ENCODE data around the gene SNTA1. TPM values are rescaled to one million over a fixed set of nuclear protein-coding genes. Genes with fewer than 3 reads are reported as not detected.

The SNTA1 gene
- total and polyA plus RNA-seq, 2 of the 13 experiments (the other 11 are each of a cell fraction or from before 2014, with no cell fraction given) = 16.4 to 18.3 TPM

- TF ChIP-seq, protein P1, sequence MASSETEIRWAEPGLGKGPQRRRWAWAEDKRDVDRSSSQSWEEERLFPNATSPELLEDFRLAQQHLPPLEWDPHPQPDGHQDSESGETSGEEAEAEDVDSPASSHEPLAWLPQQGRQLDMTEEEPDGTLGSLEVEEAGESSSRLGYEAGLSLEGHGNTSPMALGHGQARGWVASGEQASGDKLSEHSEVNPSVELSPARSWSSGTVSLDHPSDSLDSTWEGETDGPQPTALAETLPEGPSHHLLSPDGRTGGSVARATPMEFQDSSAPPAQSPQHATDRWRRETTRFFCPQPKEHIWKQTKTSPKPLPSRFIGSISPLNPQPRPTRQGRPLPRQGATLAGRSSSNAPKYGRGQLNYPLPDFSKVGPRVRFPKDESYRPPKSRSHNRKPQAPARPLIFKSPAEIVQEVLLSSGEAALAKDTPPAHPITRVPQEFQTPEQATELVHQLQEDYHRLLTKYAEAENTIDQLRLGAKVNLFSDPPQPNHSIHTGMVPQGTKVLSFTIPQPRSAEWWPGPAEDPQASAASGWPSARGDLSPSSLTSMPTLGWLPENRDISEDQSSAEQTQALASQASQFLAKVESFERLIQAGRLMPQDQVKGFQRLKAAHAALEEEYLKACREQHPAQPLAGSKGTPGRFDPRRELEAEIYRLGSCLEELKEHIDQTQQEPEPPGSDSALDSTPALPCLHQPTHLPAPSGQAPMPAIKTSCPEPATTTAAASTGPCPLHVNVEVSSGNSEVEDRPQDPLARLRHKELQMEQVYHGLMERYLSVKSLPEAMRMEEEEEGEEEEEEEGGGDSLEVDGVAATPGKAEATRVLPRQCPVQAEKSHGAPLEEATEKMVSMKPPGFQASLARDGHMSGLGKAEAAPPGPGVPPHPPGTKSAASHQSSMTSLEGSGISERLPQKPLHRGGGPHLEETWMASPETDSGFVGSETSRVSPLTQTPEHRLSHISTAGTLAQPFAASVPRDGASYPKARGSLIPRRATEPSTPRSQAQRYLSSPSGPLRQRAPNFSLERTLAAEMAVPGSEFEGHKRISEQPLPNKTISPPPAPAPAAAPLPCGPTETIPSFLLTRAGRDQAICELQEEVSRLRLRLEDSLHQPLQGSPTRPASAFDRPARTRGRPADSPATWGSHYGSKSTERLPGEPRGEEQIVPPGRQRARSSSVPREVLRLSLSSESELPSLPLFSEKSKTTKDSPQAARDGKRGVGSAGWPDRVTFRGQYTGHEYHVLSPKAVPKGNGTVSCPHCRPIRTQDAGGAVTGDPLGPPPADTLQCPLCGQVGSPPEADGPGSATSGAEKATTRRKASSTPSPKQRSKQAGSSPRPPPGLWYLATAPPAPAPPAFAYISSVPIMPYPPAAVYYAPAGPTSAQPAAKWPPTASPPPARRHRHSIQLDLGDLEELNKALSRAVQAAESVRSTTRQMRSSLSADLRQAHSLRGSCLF (CRISPR knock-in tag; IDR thresholded peaks at IDR 0.05; ENCODE audit: borderline replicate concordance) = peak; percentile 48; the same call in 1 of the 2 replicates
- TF ChIP-seq, protein P2, sequence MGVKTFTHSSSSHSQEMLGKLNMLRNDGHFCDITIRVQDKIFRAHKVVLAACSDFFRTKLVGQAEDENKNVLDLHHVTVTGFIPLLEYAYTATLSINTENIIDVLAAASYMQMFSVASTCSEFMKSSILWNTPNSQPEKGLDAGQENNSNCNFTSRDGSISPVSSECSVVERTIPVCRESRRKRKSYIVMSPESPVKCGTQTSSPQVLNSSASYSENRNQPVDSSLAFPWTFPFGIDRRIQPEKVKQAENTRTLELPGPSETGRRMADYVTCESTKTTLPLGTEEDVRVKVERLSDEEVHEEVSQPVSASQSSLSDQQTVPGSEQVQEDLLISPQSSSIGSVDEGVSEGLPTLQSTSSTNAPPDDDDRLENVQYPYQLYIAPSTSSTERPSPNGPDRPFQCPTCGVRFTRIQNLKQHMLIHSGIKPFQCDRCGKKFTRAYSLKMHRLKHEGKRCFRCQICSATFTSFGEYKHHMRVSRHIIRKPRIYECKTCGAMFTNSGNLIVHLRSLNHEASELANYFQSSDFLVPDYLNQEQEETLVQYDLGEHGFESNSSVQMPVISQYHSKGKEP (CRISPR knock-in tag; IDR thresholded peaks at IDR 0.05) = peak; percentile 93; the same call in 1 of the 2 replicates
- TF ChIP-seq HOMEZ (CRISPR knock-in tag; IDR thresholded peaks at IDR 0.05; ENCODE audit: low read depth) (peak; percentile 91), KLF13 (CRISPR knock-in tag; IDR thresholded peaks at IDR 0.05) (no peak), ZBTB1 (CRISPR knock-in tag; IDR thresholded peaks at IDR 0.05; ENCODE audit: borderline replicate concordance) (no peak), HNF4G (IDR thresholded peaks at IDR 0.05; ENCODE audit: borderline replicate concordance, low read depth, low read length) (no peak), HNF4G (CRISPR knock-in tag; IDR thresholded peaks at IDR 0.05; ENCODE audit: borderline replicate concordance, low read depth) (peak; percentile 31; the same call in 1 of the 2 replicates), ZKSCAN8 (CRISPR knock-in tag; IDR thresholded peaks at IDR 0.05; ENCODE audit: borderline replicate concordance) (peak; percentile 90), ZIK1 (CRISPR knock-in tag; IDR thresholded peaks at IDR 0.05; ENCODE audit: borderline replicate concordance, low read depth) (peak; percentile 89), NFE2L2 (IDR thresholded peaks at IDR 0.05; ENCODE audit: low read length) (no peak), ZNF276 (CRISPR knock-in tag; IDR thresholded peaks at IDR 0.05; ENCODE audit: low read depth) (peak; percentile 95; the same call in 1 of the 2 replicates), ZNF550 (CRISPR knock-in tag; IDR thresholded peaks at IDR 0.05; ENCODE audit: borderline replicate concordance) (no peak), ZNF329 (CRISPR knock-in tag; IDR thresholded peaks at IDR 0.05; ENCODE audit: low read depth) (0 out of 2 replicates have a peak, but pooled peaks have one; percentile 1), ARHGAP35 (CRISPR knock-in tag; IDR thresholded peaks at IDR 0.05; ENCODE audit: borderline replicate concordance) (peak; percentile 80; the same call in 1 of the 2 replicates), ZNF709 (CRISPR knock-in tag; IDR thresholded peaks at IDR 0.05) (no peak; the same call in 1 of the 2 replicates), ZNF792 (CRISPR knock-in tag; IDR thresholded peaks at IDR 0.05) (peak; percentile 99), ZBTB21 (CRISPR knock-in tag; IDR thresholded peaks at IDR 0.05) (peak; percentile 62; the same call in 1 of the 2 replicates)
- TF ChIP-seq, protein P3, sequence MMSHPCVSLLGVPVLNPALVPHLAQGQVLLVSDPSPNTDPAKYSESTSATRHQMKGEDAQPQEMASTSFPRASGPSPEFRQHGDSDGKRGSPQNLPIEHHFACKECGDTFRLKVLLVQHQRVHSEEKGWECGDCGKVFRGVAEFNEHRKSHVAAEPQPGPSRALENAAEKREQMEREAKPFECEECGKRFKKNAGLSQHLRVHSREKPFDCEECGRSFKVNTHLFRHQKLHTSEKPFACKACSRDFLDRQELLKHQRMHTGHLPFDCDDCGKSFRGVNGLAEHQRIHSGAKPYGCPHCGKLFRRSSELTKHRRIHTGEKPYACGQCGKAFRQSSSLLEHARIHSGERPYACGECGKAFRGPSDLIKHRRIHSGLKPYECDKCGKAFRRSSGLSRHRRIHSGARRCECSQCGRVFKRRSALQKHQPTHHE (CRISPR knock-in tag; IDR thresholded peaks at IDR 0.05; ENCODE audit: borderline replicate concordance) = no peak
These were observed 46.0 kb upstream of the SNTA1 start (continued) for GRCh38 chr20:33489495-33490022.
